ENCODE measurements around the gene HTR4. TPM values are rescaled to one million over a fixed set of nuclear protein-coding genes. Genes with fewer than 3 reads are reported as not detected.

Gene HTR4
- polyA plus RNA-seq, 1 donor from 2014 or later = not detected

GRCh38 chr5:148620696-148621095 is 33.6 kb downstream of the HTR4 start:
- H3K9ac ChIP-seq (ENCODE audit: low read length) = no peak overlapping the region
- no peaks in the 10 kb centered on the region for H3K27me3 ChIP-seq (ENCODE audit: insufficient read depth, low read depth, low read length)
- H2AFZ ChIP-seq (ENCODE audit: low read depth, low read length) = no peak overlapping the region
- no peaks in the 10 kb centered on the region for H3K9me3 ChIP-seq (ENCODE audit: low read length)
- H3F3A ChIP-seq (ENCODE audit: insufficient read depth, low read length, poor library complexity, severe bottlenecking) = no peaks in the 10 kb centered on the region
- no peaks in the 10 kb centered on the region for H3K36me3 ChIP-seq (ENCODE audit: insufficient read depth, low read length)
- H3K79me2 ChIP-seq (replicated peaks; ENCODE audit: insufficient read depth, low read length) = no peaks in the 10 kb centered on the region
- no peak overlapping the region for H3K4me2 ChIP-seq (ENCODE audit: low read length)
- H3K4me3 ChIP-seq (ENCODE audit: low read length) = no peak overlapping the region
- no peak overlapping the region for H3K27ac ChIP-seq (ENCODE audit: low read length)
- TF ChIP-seq SMC3 (conservative IDR thresholded peaks at IDR 0.05; ENCODE audit: poor library complexity) (no peak), CTCF (IDR thresholded peaks at IDR 0.05; ENCODE audit: poor library complexity, severe bottlenecking) (no peak), EZH2 (IDR thresholded peaks at IDR 0.05; ENCODE audit: borderline replicate concordance, insufficient read depth, low read length, poor library complexity, severe bottlenecking) (no peak), POLR2AphosphoS5 (IDR thresholded peaks at IDR 0.05) (no peak), TAF1 (IDR thresholded peaks at IDR 0.05; ENCODE audit: low read depth) (no peak), REST (IDR thresholded peaks at IDR 0.05; ENCODE audit: borderline replicate concordance) (no peak), EP300 (conservative IDR thresholded peaks at IDR 0.05; ENCODE audit: poor library complexity, severe bottlenecking) (no peak)
- no peaks in the 10 kb centered on the region for H4K20me1 ChIP-seq (ENCODE audit: insufficient read depth)
- no peaks in the 10 kb centered on the region for H3K9me2 ChIP-seq (ENCODE audit: insufficient read depth, low read length)

GRCh38 chr5:148620091-148620490 is 34.2 kb downstream of the HTR4 start:
- TF ChIP-seq MXI1 (conservative IDR thresholded peaks at IDR 0.05; ENCODE audit: poor library complexity, severe bottlenecking) (no peak), RAD21 (conservative IDR thresholded peaks at IDR 0.05) (no peak)
- no peaks in the 10 kb centered on the region for H3K79me2 ChIP-seq (replicated peaks; ENCODE audit: insufficient read depth, low read length)
- no peak overlapping the region for H3K4me3 ChIP-seq (ENCODE audit: low read length)

GRCh38 chr5:148619484-148619883 is 34.8 kb downstream of the HTR4 start:
- Histone ChIP-seq H3K9me2 (ENCODE audit: insufficient read depth, low read length) (no peaks in the 10 kb centered on the region), H3K9ac (ENCODE audit: low read length) (no peak overlapping the region), H3K4me2 (ENCODE audit: low read length) (no peak overlapping the region), H3K27me3 (ENCODE audit: insufficient read depth, low read depth, low read length) (no peaks in the 10 kb centered on the region), H3K79me2 (replicated peaks; ENCODE audit: insufficient read depth, low read length) (no peaks in the 10 kb centered on the region), H2AFZ (ENCODE audit: low read depth, low read length) (no peak overlapping the region), H3K4me3 (ENCODE audit: low read length) (no peak overlapping the region), H3K36me3 (ENCODE audit: insufficient read depth, low read length) (no peaks in the 10 kb centered on the region), H4K20me1 (ENCODE audit: insufficient read depth) (no peaks in the 10 kb centered on the region), H3F3A (ENCODE audit: insufficient read depth, low read length, poor library complexity, severe bottlenecking) (no peaks in the 10 kb centered on the region), H3K27ac (ENCODE audit: low read length) (no peak overlapping the region), H3K9me3 (ENCODE audit: low read length) (no peaks in the 10 kb centered on the region)
- no peak for TF ChIP-seq TAF1 (IDR thresholded peaks at IDR 0.05; ENCODE audit: low read depth)
- TF ChIP-seq EZH2 (IDR thresholded peaks at IDR 0.05; ENCODE audit: borderline replicate concordance, insufficient read depth, low read length, poor library complexity, severe bottlenecking) = no peak
- no peak for TF ChIP-seq REST (IDR thresholded peaks at IDR 0.05; ENCODE audit: borderline replicate concordance)
- no peak for TF ChIP-seq CTCF (IDR thresholded peaks at IDR 0.05; ENCODE audit: poor library complexity, severe bottlenecking)
- TF ChIP-seq MXI1 (conservative IDR thresholded peaks at IDR 0.05; ENCODE audit: poor library complexity, severe bottlenecking) = no peak
- TF ChIP-seq RAD21 (conservative IDR thresholded peaks at IDR 0.05) = no peak
- no peak for TF ChIP-seq EP300 (conservative IDR thresholded peaks at IDR 0.05; ENCODE audit: poor library complexity, severe bottlenecking)
- TF ChIP-seq SMC3 (conservative IDR thresholded peaks at IDR 0.05; ENCODE audit: poor library complexity) = no peak
- TF ChIP-seq POLR2AphosphoS5 (IDR thresholded peaks at IDR 0.05) = no peak

More at GRCh38 chr5:148620091-148620490, 34.2 kb downstream of the HTR4 start:
- Histone ChIP-seq H3K36me3 (ENCODE audit: insufficient read depth, low read length) (no peaks in the 10 kb centered on the region), H3F3A (ENCODE audit: insufficient read depth, low read length, poor library complexity, severe bottlenecking) (no peaks in the 10 kb centered on the region), H3K9me3 (ENCODE audit: low read length) (no peaks in the 10 kb centered on the region), H3K9ac (ENCODE audit: low read length) (no peak overlapping the region), H3K27me3 (ENCODE audit: insufficient read depth, low read depth, low read length) (no peaks in the 10 kb centered on the region), H3K4me2 (ENCODE audit: low read length) (no peak overlapping the region), H2AFZ (ENCODE audit: low read depth, low read length) (no peak overlapping the region), H3K27ac (ENCODE audit: low read length) (no peak overlapping the region), H4K20me1 (ENCODE audit: insufficient read depth) (no peaks in the 10 kb centered on the region), H3K9me2 (ENCODE audit: insufficient read depth, low read length) (no peaks in the 10 kb centered on the region)

Data from neural cell (in vitro differentiated cells).